GM12878 (cell line): ENCODE results near the gene PROSER3. TPM values are rescaled to one million over a fixed set of nuclear protein-coding genes. Genes with fewer than 3 reads are reported as not detected.

Experiments
- CHD2 ChIP-seq: IDR thresholded peaks from 2 replicates; pipeline ENCODE4 v1.6.1; 2011; ENCODE audit warnings: low read depth, low read length, improper control_type of control experiment, borderline replicate concordance
- EED ChIP-seq: sonication (generic); IDR thresholded peaks from 2 replicates; pipeline ENCODE4 v1.6.1; 2016; ENCODE audit warnings: antibody characterized with exemption, low read depth
- EP300 ChIP-seq, 2 experiments: fragments of 150-350 bp in 1 of 2; IDR thresholded peaks; 2 replicates each; pipeline ENCODE4 v1.6.1; 2011 to 2012; ENCODE audit warnings: low read depth in 2 of 2, low read length in 2 of 2, borderline replicate concordance in 1 of 2, improper control_type of control experiment in 1 of 2, inconsistent platforms in 1 of 2; ENCODE audit not compliant: control insufficient read depth in 1 of 2
- JUND ChIP-seq: IDR thresholded peaks from 2 replicates; pipeline ENCODE4 v1.6.1; 2012; ENCODE audit warnings: low read depth, mild to moderate bottlenecking, low read length, improper control_type of control experiment, moderate library complexity
- MYC ChIP-seq: IDR thresholded peaks from 2 replicates; pipeline ENCODE4 v1.6.1; 2011; ENCODE audit warnings: mild to moderate bottlenecking, low read length, moderate library complexity, inconsistent platforms; ENCODE audit not compliant: insufficient read depth, insufficient replicate concordance, insufficient read length, severe bottlenecking
- NR2C2 ChIP-seq: IDR thresholded peaks from 2 replicates; pipeline ENCODE4 v1.6.1; 2011; ENCODE audit warnings: borderline replicate concordance, low read depth; ENCODE audit not compliant: control insufficient read depth, insufficient read length
- NRF1 ChIP-seq: conservative IDR thresholded peaks from 2 replicates; pipeline ENCODE4 v1.6.1; 2011; ENCODE audit warnings: mild to moderate bottlenecking, low read depth, low read length, improper control_type of control experiment
- PML ChIP-seq: IDR thresholded peaks from 2 replicates; pipeline ENCODE4 v1.6.1; 2012; ENCODE audit warnings: low read length, inconsistent platforms
- RFX5 ChIP-seq: IDR thresholded peaks from 2 replicates; pipeline ENCODE4 v1.6.1; 2011; ENCODE audit warnings: low read depth, low read length, improper control_type of control experiment
- TCF3 ChIP-seq: IDR thresholded peaks from 2 replicates; pipeline ENCODE4 v1.6.1; 2012; ENCODE audit warnings: low read depth, mild to moderate bottlenecking, low read length, borderline replicate concordance; ENCODE audit not compliant: insufficient read depth
- polyA plus RNA-seq, 11 experiments: library from polyadenylated mRNA; depleted of rRNA in 4 of 11; unstranded in 6 of 11; stranded (reverse) in 5 of 11; fragments of >200 nt; fragmentation: Nextera tagmentation in 4 of 11; fragmentation: Illumina TruSeq in 1 of 11; extraction: Ambion mirVana in 4 of 11; extraction: Trizol in 1 of 11; gene quantifications; 1 replicate in 1 of 11; 2 replicates in 10 of 11; pipeline versions ENCODE4 v1.2.1 to v1.2.3, GENCODE V29; 2011 to 2016; ENCODE audit warnings: inconsistent platforms in 2 of 11, missing spikeins in 2 of 11, low read depth in 1 of 11
- total RNA-seq, 4 experiments: library from RNA; depleted of rRNA in 3 of 4; stranded (reverse); fragments of >200 nt in 3 of 4; fragmentation: Illumina TruSeq in 1 of 4; extraction: Trizol in 1 of 4; gene quantifications; 2 replicates each; pipeline versions ENCODE4 v1.2.1 to v1.2.3, GENCODE V29; 2013 to 2021
- TF ChIP-seq, protein P1 (sequence below): IDR thresholded peaks from 2 replicates; pipeline ENCODE4 v1.6.1; 2012; ENCODE audit warnings: low read depth, low read length, improper control_type of control experiment
- TF ChIP-seq, protein P2 (sequence below): fragments of 150-350 bp; IDR thresholded peaks from 2 replicates; pipeline ENCODE4 v1.6.1; 2016; ENCODE audit warnings: low read depth, low read length
- TF ChIP-seq, protein P3 (sequence below): fragments of 450-650 bp; formaldehyde crosslinking; IDR thresholded peaks from 2 replicates; pipeline ENCODE4 v1.4.0; 2020; ENCODE audit warnings: mild to moderate bottlenecking, moderate library complexity
- TF ChIP-seq, protein P4 (sequence below): IDR thresholded peaks from 2 replicates; pipeline ENCODE4 v1.6.1; 2011; ENCODE audit warnings: low read depth, low read length, improper control_type of control experiment, borderline replicate concordance
- TF ChIP-seq, protein P5 (sequence below): fragments of 450-650 bp; IDR thresholded peaks from 2 replicates; pipeline ENCODE4 v1.6.1; 2014; ENCODE audit warnings: mild to moderate bottlenecking

PROSER3 gene
- total and polyA plus RNA-seq, 10 of the 15 experiments (the other 5 are each of a cell fraction or from before 2014, with no cell fraction given) = 0.85 to 25.1 (median 9.6) TPM

DNA sequence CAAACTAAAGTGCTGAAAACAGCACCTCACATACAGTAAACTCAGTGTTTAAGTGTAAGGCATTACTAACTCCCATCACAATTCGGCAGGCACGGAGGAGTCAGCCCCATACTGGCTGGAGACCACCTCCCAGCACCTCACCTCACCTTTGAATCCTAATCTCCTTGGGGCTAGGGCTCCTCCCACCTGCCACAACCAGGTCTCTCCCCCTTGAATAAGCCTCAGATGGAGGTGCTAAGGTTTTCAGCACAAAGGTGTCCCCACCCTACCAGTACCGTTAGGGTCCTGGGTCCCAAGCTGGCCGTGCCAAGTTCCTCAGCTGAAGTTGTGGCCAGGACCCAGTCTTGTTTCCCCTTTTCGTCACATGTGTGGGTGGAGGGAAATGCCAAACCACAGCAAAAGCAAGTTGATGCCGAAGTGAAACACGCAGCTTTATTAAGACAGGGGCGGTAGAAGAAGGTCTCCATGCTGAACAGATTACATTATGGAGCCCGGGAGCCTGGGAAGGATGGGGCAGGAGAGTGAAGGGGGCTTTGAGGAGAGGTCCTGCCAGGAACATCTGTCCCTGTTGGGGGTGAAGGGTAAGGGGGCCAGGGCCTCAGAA, 15.8 kb upstream of the PROSER3 start, which contains the start of gene IGFLR1 (continued):
- TF ChIP-seq, protein P1, sequence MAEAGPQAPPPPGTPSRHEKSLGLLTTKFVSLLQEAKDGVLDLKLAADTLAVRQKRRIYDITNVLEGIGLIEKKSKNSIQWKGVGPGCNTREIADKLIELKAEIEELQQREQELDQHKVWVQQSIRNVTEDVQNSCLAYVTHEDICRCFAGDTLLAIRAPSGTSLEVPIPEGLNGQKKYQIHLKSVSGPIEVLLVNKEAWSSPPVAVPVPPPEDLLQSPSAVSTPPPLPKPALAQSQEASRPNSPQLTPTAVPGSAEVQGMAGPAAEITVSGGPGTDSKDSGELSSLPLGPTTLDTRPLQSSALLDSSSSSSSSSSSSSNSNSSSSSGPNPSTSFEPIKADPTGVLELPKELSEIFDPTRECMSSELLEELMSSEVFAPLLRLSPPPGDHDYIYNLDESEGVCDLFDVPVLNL = no peak
- TF ChIP-seq NR2C2 (no peak), TCF3 (peak; percentile 62; the same call in 1 of the 2 replicates), EP300 (IDR thresholded peaks at IDR 0.05; ENCODE audit: borderline replicate concordance in 1 of 2, control insufficient read depth in 1 of 2, low read depth in 2 of 2, low read length in 2 of 2) (peak; percentile 86 to 95; a peak in 3 of 4 replicates), NRF1 (no peak), EED (peak; percentile 87; the same call in 1 of the 2 replicates), PML (peak; percentile 80; the same call in 1 of the 2 replicates), RFX5 (no peak), JUND (no peak), CHD2 (peak; percentile 84), MYC (no peak)
- TF ChIP-seq, protein P2, sequence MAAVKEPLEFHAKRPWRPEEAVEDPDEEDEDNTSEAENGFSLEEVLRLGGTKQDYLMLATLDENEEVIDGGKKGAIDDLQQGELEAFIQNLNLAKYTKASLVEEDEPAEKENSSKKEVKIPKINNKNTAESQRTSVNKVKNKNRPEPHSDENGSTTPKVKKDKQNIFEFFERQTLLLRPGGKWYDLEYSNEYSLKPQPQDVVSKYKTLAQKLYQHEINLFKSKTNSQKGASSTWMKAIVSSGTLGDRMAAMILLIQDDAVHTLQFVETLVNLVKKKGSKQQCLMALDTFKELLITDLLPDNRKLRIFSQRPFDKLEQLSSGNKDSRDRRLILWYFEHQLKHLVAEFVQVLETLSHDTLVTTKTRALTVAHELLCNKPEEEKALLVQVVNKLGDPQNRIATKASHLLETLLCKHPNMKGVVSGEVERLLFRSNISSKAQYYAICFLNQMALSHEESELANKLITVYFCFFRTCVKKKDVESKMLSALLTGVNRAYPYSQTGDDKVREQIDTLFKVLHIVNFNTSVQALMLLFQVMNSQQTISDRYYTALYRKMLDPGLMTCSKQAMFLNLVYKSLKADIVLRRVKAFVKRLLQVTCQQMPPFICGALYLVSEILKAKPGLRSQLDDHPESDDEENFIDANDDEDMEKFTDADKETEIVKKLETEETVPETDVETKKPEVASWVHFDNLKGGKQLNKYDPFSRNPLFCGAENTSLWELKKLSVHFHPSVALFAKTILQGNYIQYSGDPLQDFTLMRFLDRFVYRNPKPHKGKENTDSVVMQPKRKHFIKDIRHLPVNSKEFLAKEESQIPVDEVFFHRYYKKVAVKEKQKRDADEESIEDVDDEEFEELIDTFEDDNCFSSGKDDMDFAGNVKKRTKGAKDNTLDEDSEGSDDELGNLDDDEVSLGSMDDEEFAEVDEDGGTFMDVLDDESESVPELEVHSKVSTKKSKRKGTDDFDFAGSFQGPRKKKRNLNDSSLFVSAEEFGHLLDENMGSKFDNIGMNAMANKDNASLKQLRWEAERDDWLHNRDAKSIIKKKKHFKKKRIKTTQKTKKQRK = no peak
- TF ChIP-seq, protein P3, sequence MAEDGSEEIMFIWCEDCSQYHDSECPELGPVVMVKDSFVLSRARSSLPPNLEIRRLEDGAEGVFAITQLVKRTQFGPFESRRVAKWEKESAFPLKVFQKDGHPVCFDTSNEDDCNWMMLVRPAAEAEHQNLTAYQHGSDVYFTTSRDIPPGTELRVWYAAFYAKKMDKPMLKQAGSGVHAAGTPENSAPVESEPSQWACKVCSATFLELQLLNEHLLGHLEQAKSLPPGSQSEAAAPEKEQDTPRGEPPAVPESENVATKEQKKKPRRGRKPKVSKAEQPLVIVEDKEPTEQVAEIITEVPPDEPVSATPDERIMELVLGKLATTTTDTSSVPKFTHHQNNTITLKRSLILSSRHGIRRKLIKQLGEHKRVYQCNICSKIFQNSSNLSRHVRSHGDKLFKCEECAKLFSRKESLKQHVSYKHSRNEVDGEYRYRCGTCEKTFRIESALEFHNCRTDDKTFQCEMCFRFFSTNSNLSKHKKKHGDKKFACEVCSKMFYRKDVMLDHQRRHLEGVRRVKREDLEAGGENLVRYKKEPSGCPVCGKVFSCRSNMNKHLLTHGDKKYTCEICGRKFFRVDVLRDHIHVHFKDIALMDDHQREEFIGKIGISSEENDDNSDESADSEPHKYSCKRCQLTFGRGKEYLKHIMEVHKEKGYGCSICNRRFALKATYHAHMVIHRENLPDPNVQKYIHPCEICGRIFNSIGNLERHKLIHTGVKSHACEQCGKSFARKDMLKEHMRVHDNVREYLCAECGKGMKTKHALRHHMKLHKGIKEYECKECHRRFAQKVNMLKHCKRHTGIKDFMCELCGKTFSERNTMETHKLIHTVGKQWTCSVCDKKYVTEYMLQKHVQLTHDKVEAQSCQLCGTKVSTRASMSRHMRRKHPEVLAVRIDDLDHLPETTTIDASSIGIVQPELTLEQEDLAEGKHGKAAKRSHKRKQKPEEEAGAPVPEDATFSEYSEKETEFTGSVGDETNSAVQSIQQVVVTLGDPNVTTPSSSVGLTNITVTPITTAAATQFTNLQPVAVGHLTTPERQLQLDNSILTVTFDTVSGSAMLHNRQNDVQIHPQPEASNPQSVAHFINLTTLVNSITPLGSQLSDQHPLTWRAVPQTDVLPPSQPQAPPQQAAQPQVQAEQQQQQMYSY = no peak
- TF ChIP-seq, protein P4, sequence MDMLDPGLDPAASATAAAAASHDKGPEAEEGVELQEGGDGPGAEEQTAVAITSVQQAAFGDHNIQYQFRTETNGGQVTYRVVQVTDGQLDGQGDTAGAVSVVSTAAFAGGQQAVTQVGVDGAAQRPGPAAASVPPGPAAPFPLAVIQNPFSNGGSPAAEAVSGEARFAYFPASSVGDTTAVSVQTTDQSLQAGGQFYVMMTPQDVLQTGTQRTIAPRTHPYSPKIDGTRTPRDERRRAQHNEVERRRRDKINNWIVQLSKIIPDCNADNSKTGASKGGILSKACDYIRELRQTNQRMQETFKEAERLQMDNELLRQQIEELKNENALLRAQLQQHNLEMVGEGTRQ = no peak; the same call in 1 of the 2 replicates
- TF ChIP-seq, protein P5, sequence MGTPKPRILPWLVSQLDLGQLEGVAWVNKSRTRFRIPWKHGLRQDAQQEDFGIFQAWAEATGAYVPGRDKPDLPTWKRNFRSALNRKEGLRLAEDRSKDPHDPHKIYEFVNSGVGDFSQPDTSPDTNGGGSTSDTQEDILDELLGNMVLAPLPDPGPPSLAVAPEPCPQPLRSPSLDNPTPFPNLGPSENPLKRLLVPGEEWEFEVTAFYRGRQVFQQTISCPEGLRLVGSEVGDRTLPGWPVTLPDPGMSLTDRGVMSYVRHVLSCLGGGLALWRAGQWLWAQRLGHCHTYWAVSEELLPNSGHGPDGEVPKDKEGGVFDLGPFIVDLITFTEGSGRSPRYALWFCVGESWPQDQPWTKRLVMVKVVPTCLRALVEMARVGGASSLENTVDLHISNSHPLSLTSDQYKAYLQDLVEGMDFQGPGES = no peak
- TF ChIP-seq, all 136 proteins: peak for 61
